Myocyte (in vitro differentiated cells): ENCODE measurements around the gene STK38. TPM values are rescaled to one million over a fixed set of nuclear protein-coding genes. Genes with fewer than 3 reads are reported as not detected.
"Not testable (repeated sequence)": the region's sequence is repeated elsewhere in the genome, so short reads cannot be mapped to it uniquely, and the experiment has no call there.

Source experiments
- DNase-seq: peaks from one replicate; pipeline ENCODE4 v3.0.0-alpha.2; 2012; ENCODE audit warnings: low read depth
- total RNA-seq: library from RNA; depleted of rRNA; stranded (reverse); fragments of >200 nt; gene quantifications from 2 replicates; pipeline ENCODE4 v1.2.3, GENCODE V29; 2014

The STK38 gene
- total RNA-seq, 1 donor from 2014 or later: 47.4 TPM

DNA sequence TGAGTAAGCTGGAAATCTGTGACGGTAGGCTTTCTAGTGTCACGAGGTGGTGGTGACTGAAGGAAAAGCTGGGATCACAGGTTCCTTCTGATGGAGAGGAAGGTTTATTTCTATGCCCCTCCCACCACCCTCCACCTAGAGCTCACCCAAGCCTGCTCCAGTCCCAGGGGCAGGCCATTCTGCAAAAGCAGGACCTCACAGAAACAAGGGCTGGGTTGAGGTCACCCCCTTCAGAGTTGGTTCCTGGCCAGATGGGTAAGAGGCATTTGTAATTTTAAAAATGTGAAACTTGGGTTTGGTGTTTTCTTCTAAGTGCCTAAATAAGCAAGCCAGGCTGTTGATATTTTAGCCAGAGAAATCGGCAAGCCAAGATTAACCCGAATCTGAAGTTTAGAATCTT lies 57.9 kb downstream of the STK38 start:
- DNase-seq: no peak

DNA sequence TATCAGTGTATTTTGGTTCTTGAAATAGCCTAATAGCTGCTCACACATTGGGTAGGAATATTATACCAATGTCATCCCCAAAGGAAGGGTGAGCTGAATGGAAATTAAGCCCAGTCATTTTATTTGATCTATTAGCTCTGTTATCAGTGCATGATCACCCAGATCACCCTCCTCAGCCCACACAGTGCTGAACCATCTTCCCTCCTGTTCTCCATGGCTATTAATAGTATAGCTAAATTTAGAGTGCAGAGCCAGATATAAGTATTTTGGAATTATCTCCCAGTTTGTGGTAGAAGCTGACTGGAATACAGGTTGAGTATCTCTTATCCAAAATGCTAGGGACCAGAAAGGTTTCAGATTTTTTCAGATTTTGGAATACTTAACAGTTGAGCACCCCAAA lies 59.1 kb downstream of the STK38 start:
- peak; percentile 30 for DNase-seq

DNA sequence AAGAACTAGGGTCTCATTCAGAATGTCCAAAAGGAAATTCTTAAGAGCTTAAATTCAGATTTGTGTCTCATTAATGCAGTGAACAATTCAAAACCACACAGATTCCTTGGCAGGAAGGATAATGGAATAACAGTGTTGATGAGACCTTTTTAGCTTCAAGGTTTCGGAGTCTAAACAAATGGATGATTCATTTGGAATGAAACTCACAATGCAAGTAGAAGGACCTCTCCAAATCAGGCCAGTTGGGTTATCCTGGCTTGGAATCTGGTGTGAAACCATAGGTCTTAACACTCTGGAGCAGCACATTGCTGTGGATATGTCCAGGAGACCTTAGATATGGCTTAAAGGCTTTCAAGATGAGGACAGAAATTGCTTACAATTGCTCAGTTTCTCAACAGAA lies 59.6 kb downstream of the STK38 start:
- peak; percentile 19 for DNase-seq

DNA sequence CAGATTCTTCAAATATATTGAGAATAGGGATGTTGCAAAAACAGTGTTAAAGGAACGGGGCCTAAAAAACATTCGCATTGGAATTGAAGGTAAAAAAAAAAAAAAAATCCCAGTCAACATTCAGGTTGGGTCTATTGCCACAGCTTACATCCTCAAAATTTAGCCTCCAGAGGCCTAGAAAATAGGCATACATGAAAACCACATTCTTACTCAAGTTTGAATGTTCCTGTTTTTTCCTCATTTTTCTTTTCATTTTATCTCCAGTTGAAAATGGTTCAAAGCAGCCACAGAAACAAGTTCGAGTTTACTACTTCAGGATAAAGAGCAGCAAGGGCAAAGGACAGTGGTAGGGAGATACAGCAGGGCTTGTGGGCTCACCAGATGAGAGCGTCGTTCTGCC lies 62.5 kb downstream of the STK38 start:
- DNase-seq: no peak

DNA sequence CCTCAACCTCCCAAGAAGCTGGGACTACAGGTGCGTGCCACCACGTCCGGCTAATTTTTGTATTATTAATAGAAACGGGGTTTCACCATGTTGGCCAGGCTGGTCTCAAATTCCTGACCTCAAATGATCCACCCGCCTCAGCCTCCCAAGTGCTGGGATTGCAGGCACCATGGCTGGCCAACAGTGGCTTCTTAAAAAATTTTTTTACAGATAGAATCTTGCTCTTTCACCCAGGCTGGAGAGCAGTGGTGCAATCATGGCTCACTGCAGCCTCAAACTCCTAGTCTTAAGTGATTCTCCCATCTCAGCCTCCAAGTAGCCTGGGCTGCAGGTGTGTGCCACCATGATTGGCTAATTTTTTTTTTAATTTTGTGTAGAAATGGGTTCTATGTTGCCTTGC lies 64.0 kb downstream of the STK38 start:
- DNase-seq: not testable (repeated sequence)

DNA sequence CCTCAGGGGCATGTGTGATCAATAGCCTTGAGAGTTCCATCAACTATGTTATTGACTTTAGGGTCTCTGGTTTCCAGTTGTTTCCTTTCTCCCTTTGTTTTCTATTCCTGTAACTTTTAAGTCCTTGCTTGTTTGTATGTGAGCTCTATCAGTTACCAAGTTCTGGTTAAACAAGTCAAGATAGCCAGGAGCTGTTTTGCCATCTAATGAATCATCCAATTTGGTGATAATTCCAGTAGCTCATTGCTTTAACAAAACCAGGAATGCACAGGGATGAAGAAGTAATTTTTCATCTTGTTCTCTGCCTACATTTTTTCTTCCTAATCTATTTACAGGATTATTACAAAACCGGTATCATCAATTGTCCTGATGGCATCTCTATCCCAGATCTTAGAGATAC lies 68.0 kb downstream of the STK38 start:
- DNase-seq: no peak

DNA sequence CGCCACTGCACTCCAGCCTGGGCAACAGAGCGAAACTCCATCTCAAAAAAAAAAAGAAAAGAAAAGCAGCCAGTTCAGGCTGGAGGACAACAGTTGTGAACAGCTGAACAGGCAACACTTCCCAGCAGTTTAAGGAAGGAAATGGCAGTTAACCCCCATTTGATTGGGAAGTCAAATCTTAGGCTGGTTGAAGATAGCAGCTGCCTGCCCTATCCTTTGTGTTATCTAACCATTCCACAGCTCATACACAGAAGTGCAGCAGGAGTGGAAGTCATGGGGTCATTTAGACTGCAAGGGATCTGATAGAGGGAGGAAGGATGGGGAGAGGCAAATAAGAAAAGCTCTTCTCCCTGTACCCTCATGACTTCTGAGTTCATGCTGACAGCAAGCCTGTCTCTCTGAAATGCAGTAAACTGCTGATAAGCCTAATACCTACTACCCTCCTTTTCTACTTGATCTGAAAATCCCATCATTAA lies 69.2 kb downstream of the STK38 start:
- peak; percentile 12 for DNase-seq

DNA sequence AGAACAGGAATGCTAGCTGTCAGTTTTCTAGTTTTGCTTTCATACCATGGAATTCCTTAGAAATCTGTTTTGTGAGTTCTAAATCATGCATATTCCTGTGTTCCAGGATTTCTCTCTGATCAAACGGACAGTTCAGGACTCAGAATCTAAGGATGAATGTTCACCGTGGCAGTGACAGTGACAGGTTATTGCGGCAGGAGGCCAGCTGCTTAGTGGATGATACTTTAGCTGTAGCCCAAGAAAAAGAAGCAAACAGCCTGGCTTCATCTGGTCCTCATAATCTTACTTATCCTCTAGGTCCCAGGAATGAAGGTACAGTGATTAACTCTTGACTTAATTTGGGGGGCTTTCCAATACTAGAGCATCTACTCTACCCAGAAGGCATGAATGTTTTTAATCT lies 77.3 kb downstream of the STK38 start:
- DNase-seq: no peak

DNA sequence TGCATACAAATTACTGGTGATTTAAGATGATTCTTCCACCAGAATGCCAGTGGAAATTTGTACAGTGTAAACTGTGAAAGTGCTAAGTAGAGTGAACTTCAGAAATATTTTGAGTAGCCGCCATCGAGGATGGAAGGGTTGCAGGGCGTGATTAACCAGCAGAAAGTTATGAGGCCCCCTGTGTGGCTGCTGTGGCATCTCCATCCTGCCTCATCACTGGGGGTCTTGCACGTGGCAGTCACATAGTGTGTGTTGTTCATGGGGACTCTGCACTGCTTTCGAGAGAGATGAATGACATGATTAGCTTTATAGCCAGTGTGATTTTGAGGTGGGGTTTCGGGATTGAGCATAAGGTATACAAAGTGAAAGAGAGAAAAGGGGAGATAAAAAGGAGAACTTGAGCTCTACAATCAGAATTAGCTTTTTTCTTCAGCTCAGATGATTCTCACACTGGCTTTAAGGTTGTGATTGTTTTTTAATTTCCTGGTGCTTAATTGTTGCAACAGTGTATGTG lies 78.1 kb downstream of the STK38 start:
- no peak for DNase-seq

DNA sequence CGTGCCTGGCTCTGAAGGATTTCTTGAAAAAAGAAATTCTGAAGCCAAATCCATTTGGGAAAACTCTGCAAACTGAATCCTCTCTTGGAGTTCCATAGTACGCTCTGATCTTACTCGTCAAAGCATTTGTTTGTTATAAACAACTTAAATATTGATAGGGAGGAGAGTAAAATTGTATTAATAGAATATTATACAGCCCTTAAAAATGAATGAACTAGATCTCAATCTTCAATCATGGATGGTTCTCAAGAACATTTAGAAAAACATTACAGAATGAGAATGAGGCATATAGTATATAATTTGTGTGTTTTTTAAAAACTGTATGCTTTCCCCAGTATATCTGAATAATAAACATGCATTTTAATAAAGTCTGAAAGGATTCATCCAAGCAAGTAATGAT lies 79.7 kb downstream of the STK38 start:
- no peak for DNase-seq

DNA sequence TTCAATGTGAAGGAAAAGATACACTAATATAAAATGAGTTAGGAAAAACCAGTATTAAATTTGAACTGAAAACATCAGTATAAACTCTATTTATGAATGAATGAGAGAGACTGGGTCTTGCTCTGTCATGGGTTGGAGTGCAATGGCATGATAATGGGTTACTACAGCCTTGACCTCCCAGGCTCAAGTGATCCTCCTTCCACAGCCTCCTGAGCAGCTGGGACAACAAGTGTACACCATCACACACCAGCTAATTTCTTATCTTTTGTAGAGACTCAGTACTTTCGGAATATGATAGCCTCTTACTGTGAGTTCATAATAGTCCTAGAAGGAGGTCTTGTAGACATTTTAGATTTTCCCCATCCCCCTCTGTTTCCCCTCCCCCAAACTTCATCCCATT lies 83.0 kb downstream of the STK38 start:
- no peak for DNase-seq

DNA sequence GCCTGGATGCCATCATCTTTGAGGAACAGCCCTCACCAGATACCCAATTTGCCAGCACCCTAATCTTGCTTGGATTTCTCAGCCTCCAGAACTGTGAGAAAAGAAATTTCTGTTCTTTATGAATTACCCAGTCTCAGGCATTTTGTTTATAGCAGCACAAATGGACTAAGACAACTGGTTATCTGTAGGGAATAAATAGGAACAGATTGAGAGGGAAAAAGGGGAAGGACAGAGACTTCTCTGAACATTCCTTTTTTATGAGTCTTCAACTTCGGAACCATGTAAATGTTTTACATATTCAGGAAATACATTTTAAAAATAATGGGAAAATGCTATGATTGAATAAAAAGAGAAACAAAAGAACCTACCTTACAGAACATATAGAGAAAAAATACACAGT lies 83.6 kb downstream of the STK38 start:
- DNase-seq: no peak

DNA sequence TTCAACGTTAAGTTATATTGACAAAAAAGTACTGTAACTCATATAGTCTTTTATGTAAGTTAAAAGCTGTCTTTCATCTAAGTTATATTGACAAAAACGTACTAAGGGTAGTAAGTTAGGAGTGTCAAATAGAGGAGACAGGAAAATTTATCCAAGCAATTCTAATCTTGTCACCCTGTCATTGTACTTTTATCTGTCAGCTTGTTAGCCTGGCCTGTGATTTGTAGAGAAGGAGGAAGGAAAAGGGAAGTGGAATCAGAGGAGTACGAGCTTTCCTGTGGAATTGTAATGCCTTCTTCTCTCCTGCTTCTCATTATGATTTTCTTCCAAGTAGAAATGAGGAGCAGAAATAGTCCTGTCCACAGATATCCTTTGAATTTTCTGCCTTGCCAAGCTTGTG lies 85.6 kb downstream of the STK38 start:
- DNase-seq: no peak

DNA sequence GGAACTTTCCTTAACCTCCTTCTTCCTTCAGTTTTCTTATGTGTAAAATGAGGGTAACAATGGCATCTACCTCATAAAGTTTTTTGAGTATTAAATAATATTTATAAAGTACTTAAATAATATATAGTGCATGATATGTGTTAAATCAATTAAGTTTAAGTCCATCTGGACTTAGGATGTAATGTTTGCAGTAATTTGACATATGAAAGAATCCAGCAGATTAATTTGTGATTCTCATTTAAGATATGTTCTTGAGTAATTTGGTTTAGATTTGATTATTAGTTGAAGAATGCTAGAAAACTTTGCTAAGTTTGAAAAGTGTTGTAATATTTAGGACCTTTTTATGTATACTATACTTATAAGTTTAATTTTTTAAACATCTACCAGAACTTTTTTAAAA lies 86.4 kb downstream of the STK38 start:
- no peak for DNase-seq

DNA sequence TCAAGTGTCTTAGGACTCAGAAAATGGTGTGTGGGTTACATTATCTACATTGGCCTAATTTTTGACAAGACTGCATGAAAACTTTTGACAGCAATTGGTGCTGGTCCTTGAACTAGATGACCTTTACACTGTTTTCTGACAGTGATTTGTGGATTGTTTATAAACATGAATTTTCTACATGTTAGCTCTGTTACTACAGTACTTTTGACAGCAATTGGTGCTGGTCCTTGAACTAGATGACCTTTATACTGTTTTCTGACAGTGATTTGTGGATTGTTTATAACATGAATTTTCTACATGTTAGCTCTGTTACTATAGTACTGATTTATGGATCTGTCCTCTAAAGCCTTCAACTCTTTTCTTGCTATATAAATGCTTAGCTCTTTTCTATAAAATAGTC lies 87.8 kb downstream of the STK38 start:
- no peak for DNase-seq

DNA sequence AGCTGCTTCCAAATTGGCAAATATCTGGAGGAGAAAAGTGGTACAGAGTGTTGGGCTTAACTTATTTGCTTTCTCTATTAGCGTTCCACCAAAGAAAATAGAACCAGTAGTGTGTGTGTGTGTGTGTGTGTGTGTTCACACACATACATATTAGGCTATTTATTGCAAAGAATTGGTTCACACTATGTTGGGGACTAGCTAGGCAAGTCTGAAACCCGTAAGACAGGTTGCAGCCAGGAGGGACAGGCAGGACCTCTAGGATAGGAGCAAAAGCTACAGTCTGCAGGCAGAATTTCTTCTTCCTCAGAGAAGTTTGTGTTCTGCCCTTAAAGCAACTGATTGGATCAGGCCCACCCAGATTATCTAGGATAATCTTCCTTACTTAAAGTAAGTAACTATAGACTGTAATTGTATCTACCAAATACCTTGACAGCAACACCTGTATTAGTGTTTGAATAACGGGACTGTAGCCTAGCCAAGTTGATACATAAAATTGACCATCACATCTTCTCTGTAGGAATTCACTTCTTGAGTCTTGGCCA lies 91.7 kb downstream of the STK38 start:
- no peak for DNase-seq

DNA sequence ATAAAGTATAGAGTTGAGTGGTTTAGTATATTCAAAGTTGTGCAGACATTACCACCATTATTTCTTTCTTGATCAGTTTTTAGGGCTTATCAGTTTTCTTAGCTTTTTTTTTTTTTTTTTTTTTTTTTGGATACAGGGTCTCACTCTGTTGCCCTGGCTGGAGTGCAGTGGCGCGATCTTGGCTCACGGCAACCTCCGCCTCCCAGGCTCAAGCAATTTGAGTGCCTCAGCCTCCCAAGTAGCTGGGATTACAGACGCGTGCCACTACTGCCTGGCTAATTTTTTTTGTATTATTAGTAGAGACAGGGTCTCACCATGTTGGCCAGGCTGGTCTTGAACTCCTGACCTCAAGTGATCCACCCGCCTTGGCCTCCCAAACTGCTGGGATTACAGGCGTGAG lies 94.4 kb downstream of the STK38 start:
- DNase-seq: not testable (repeated sequence)

DNA sequence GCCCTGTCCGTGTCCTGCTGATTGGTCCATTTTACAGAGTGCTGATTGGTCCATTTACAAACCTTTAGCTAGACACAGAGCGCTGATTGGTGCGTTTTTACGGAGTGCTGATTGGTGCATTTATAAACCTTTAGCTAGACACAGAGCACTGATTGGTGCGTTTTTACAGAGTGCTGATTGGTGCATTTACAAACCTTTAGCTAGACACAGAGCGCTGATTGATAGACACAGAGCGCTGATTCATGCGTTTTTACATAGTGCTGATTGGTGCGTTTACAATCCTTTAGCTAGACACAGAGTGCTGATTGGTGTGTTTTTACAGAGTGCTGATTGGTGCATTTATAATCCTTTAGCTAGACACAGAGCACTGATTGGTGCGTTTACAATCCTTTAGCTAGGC lies 98.1 kb downstream of the STK38 start:
- not testable (repeated sequence) for DNase-seq

DNA sequence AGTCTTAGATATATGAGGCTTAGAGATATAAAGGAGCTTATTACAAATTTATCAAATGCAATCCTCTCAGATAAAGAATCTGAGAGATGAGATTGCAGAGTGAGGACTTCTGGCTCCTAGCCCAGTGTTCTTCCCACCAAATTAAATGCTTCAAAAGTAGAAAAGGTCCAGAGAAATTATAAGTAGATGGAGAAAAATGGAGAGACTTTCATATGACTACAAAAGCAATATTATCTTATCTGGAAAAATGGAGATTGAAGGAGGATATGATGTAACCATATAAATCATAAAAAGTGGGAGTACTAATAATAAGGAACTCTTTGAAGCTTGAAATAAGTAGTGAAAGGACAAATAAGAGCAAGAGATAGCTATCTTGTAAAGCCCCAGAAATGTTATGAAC lies 101.7 kb downstream of the STK38 start:
- DNase-seq: no peak

DNA sequence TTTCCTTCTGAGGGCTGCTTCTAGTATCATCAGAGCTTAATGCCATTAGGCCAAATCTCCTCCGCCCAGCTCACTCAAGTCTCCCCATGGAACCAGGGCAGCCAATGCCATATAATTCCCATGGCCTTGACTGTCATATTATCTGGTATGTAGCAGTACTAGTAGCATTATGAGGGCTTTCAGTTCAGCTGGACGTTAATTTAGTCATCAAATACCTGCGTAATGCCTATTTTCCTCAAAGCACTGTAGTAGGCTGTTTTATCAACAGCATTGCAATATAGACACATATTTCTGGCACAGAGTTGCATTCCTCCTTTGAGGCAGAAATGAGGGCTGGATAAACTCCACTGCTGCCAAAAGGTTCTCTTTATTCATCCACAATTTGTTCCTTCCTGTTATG lies 102.8 kb downstream of the STK38 start:
- no peak for DNase-seq
